SKM-1 (cell line): Measurements from ENCODE around the gene S100A1.
"Not testable (repeated sequence)": the region's sequence is repeated elsewhere in the genome, so short reads cannot be mapped to it uniquely, and the experiment has no call there.

Experiments used
- DNase-seq: peaks from one replicate; lab custom pipeline; 2025; ENCODE audit not compliant: unreplicated experiment; lab: John Stamatoyannopoulos, UW

The S100A1 gene

DNA sequence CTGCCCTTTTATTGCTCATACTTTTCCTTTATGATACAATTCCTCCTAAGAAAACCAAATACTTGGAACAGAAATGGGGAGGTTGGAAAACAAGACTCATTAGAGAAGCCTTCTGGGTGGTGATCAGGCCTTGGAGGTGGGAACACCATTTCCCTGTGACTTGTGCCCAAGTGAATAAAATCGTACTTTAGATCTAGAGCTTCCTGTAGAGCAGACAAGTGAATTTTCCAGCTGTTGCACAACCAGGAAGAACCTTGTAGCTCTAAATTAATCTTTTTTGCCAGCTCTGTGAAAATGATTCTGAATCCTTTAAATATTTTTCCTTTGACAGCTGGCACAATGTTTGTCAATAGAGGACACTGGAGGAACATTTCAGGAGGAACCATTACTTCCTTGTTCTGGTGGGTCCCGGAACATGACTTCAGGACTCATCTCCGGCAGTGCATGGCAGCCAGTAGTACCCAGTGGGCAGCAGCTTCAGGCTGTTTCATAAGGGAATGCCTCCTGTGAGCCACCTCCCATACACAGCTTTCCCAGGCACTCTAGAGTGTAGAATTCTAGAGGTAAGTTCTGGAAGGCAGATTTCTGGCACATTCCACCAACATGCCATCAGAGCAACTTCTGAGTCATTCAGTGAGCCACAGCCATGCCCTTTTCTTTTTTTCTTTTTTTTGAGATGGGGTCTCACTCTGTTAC lies 24.7 kb downstream of the S100A1 start:
- no peak for DNase-seq

- no peak for DNase-seq
These were observed 27.1 kb downstream of the S100A1 start for GRCh38 chr1:153655333-153655732.

DNA sequence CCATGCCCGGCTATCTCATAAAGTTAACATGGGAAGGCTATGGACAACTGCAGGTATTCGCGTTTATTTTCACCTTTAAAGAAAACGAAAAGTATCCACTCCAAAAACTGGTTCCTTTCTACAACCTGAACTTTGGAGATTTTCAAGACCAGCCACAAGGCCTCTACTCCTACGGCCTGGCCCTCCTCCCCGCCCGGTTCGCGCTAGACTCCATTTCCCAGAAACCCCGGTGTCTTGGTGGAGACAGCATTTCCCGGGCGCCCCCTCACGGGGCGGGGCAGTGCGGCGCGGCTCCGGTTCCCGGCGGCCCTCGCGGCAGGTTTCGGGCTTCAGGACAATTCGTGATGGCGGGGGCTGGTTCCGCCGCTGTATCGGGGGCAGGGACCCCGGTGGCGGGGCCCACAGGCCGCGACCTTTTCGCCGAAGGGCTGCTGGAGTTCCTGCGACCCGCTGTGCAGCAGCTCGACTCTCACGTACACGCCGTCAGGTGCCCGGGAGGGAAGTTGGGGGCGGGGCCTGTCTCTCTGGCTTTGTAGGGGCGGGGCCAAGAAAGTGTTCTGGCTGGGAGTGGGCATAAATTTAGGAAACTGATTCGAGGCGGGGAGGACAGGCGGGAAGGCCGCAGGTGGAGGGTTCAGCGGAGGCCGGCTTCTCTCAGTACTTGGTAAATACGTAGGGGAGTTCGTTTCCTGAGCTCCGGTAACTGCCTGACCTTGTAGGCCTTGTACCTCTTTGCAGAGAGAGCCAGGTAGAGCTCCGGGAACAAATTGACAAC lies 30.4 kb downstream of the S100A1 start, which contains the start of gene SNAPIN:
TSS of gene SNAPIN (plus strand) at position 304 of the 775 bp plus-strand sequence. CDS start at position 345, 41 bp downstream.
- DNase-seq, result peak; percentile 91

GRCh38 chr1:153659175-153659534 lies 30.9 kb downstream of the S100A1 start:
- DNase-seq, result no peak

- DNase-seq, result no peak
These were observed 31.4 kb downstream of the S100A1 start for GRCh38 chr1:153659656-153660055.

DNA sequence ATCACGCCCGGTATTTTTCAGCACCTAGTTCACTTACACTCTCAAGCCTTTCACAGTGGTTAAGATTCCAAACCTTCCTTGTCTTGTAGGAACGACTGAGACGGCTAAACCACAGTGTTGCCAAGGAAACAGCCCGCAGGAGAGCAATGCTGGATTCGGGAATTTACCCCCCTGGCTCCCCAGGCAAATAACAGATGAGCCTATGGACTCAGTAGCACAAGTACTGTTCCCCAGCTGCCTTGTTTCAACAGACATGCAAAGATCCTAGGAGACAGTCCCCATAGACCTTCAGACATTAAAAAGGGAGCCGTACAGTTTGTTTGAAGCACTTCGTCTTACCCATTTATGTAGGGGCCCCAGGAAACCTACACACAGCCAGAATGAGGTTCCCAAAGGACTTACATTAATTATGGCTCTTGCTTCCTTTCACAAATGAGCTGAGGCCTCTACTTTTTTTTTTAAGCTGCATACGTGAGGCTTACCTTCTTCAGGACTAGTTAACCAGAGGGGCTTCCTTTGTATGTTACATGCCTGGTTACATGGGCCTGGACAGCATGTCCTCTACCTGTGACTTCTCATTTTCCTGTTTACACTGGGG lies 33.0 kb downstream of the S100A1 start:
- no peak for DNase-seq

GRCh38 chr1:153662269-153662668 lies 34.0 kb downstream of the S100A1 start:
- DNase-seq, result no peak

DNA sequence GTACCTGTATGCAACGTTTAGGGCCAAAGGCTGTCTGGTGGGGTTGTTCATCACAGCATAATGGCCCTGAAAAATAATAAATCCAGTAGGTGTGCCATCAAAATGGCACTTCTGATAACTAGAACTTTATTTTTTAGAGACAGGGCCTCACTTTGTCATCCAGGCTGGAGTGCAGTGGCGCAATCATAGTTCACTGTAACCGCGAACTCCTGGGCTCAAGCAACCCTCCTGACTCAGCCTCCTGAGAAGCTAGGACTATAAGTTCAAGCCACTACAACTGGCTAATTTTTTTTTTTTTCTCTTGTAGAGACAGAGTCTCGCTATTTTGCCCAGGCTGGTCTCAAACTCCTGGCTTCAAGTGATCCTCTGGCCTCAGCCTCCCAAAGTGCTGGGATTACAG lies 35.0 kb downstream of the S100A1 start:
- no peak for DNase-seq

DNA sequence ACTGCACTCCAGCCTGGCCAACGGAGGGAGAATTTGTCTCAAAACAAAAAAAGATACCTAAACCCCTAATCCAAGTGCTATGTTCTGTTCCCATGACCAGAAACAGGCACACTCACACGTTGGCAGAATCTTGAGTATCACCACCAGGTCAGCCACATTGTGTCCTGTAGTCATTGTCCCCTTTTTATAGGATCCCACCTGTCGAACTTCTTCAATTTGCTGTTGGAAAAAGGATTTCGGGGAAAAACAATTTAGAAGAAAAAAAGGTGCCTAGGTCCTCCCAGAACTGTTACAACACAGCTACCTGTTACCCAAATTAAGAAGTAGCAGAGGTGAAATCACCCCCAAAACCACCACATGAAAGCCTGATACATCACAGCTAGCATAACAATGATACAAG lies 39.2 kb downstream of the S100A1 start:
- no peak for DNase-seq

DNA sequence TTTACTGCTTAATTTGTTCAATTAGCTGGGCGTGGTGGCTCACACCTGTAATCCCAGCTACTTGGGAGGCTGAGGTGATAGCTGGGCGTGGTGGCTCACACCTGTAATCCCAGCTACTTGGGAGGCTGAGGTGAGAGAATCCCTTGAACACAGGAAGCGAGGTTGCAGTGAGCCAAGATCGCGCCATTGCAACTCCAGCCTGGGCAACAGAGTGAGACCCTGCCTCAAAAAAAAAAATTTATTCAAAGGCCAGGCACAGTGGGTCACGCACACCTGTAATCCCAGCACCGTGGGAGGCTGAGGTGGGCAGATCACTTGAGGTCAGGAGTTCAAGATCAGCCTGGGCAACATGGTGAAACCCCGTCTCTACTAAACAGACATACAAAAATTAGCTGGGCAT lies 40.4 kb downstream of the S100A1 start:
- DNase-seq, result not testable (repeated sequence)

DNA sequence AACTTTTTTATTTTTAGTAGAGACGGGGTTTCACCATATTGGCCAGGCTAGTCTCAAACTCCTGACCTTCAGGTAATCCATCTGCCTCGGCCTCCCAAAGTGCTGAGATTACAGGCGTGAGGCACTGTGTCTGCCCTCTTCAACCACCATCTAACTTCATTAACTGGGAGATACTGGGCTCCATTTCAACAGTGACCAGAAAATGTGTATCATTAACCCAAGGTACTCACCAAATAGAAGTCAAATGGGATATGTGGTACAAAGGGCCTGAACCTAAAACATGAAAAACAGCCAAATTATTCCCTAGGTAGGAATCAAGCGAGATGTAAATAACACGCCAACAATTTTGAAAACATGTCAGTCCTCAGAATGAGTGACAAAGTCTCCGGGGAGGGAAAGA lies 41.4 kb downstream of the S100A1 start:
- DNase-seq, result no peak

- no peak for DNase-seq
These were observed 42.1 kb downstream of the S100A1 start for GRCh38 chr1:153670257-153670858.

DNA sequence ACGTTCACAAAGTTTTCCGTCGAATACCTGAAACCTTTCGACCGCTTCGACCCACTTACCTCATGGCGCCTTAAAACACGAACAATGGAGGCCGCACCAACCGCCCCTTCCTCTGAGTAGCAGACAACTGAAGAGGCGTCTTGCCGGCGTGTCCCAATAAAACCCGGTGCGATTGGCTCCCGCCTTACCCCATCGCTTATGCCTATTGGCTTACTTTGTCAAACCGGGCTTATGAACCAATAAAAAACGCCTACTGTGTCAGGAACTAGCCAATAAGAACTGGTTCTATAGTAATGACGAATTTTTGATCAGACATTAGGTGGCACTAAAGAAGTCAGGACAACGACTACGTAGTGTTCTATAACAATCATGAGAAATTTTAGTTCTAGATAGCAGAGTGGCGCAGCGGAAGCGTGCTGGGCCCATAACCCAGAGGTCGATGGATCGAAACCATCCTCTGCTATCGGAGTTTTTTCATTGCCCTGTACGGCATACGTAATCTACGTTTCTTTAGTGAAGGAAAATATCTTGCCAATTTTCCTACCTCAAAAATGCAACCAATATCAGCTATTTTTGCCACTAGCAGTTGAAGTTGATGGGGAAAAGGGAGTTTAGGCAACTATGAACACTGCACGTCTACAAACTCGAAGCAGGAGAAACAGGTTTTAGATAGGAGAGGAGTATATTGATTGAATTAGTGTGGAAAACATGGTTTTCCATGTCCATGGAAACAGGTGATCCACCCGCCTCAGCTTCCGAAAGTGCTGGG lies 42.8 kb downstream of the S100A1 start, which contains the start of gene ILF2:
TSS of gene ILF2 (minus strand) at position 135 of the 769 bp plus-strand sequence. CDS start at position 64, 71 bp downstream.
- peak; percentile 100 for DNase-seq

DNA sequence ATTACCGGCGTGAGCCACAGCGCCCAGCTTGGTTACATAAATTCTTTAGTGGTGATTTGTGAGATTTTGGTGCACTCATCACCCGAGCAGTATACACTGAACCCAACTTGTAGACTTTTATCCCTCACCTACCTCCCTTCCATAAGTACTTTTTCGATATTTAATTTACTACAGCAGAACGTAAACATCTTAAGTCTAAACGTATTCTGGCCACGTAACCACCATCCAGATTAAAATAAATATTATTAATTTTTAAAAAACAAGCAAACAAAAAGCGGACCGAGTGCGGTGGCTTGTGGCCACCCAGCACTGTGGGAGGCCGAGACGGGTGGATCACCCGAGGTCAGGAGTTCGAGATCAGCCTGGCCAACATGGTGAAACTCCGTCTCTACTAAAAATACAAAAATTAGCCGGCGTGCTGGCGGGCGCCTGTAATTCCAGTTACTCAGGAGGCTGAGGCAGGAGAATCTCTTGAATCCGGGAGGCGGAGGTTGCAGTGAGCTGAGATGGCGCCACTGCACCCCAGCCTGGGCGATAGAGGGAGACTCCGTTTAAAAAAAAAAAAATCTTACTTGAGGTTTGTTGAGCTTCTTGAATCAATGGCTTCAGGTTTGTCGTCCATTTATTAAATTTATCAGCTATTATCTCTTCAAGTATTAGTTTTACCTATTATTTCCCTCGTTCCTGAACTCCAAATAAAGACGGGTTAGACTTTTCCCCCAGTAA lies 43.6 kb downstream of the S100A1 start:
- DNase-seq, result peak; percentile 72

- no peak for DNase-seq
These were observed 45.3 kb downstream of the S100A1 start for GRCh38 chr1:153673511-153673910.

- peak; percentile 50 for DNase-seq
These were observed 49.7 kb downstream of the S100A1 start for GRCh38 chr1:153677718-153678518.

DNA sequence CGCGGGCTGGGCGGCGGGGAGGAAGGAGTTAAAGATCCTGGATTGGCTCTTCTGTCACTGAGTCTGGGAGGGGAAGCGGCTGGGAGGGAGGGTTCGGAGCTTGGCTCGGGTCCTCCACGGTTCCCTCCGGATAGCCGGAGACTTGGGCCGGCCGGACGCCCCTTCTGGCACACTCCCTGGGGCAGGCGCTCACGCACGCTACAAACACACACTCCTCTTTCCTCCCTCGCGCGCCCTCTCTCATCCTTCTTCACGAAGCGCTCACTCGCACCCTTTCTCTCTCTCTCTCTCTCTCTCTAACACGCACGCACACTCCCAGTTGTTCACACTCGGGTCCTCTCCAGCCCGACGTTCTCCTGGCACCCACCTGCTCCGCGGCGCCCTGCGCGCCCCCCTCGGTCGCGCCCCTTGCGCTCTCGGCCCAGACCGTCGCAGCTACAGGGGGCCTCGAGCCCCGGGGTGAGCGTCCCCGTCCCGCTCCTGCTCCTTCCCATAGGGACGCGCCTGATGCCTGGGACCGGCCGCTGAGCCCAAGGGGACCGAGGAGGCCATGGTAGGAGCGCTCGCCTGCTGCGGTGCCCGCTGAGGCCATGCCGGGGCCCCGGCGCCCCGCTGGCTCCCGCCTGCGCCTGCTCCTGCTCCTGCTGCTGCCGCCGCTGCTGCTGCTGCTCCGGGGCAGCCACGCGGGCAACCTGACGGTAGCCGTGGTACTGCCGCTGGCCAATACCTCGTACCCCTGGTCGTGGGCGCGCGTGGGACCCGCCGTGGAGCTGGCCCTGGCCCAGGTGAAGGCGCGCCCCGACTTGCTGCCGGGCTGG lies 50.5 kb downstream of the S100A1 start, which contains the start of gene NPR1:
TSS of gene NPR1 (plus strand) at position 170 of the 818 bp plus-strand sequence. CDS start at position 591, 421 bp downstream.
- DNase-seq, result no peak
